OCI-LY7 (cell line): Measurements from ENCODE around the gene SELENOK. TPM values are rescaled to one million over a fixed set of nuclear protein-coding genes. Genes with fewer than 3 reads are reported as not detected.

Source experiments
- Bru-seq: library from RNA; stranded (reverse); fragments of 400-500 nt; gene quantifications from one replicate; lab custom pipeline; 2021; lab: Mats Ljungman, UMichigan
- BruChase-seq, 2 experiments: library from RNA; stranded (reverse); fragments of 400-500 nt; gene quantifications; one replicate each; lab custom pipeline; 2021; lab: Mats Ljungman, UMichigan
- BruUV-seq: library from RNA; stranded (reverse); fragments of 400-500 nt; replicated peaks from 2 replicates; lab custom pipeline; 2021; lab: Mats Ljungman, UMichigan
- CTCF ChIA-PET: fragments of 300-600 bp; sonication (Branson Sonifier 250); formaldehyde crosslinking; loops from one replicate; lab custom pipeline; 2022; ENCODE audit warnings: antibody characterized with exemption; ENCODE audit not compliant: unreplicated experiment; lab: Charles Lee
- POLR2A ChIA-PET: fragments of 300-600 bp; sonication (Branson Sonifier 250); formaldehyde crosslinking; loops from one replicate; lab custom pipeline; 2022; ENCODE audit warnings: antibody characterized with exemption; lab: Charles Lee
- DNase-seq: peaks from one replicate; pipeline ENCODE4 v3.0.0-alpha.2; 2015; ENCODE audit warnings: low spot score
- H2AFZ ChIP-seq: fragments of 200-600 bp; sonication (generic), shearing (Covaris generic); 2 replicates; pipeline ENCODE4 v1.6.1; 2014; ENCODE audit warnings: mild to moderate bottlenecking, antibody characterized with exemption, low read length, moderate library complexity
- H3K27ac ChIP-seq: fragments of 200-600 bp; sonication (generic); 2 replicates; pipeline ENCODE4 v1.5.1; 2014; ENCODE audit warnings: mixed run types, low read depth, mild to moderate bottlenecking, moderate library complexity, low read length, inconsistent platforms; ENCODE audit not compliant: poor library complexity, severe bottlenecking
- H3K36me3 ChIP-seq: fragments of 200-600 bp; sonication (generic); 2 replicates; pipeline ENCODE4 v1.6.1; 2014; ENCODE audit warnings: mild to moderate bottlenecking, antibody characterized with exemption, low read length, moderate library complexity, mixed read lengths; ENCODE audit not compliant: insufficient read depth
- H3K4me1 ChIP-seq: fragments of 200-600 bp; sonication (generic); 2 replicates; pipeline ENCODE4 v1.5.1; 2014; ENCODE audit warnings: mild to moderate bottlenecking, low read length; ENCODE audit not compliant: insufficient read depth, poor library complexity, severe bottlenecking
- H3K4me2 ChIP-seq: fragments of 200-600 bp; sonication (generic); 2 replicates; pipeline ENCODE4 v1.6.1; 2014; ENCODE audit warnings: mild to moderate bottlenecking, low read length
- H3K4me3 ChIP-seq: fragments of 200-600 bp; sonication (generic); 2 replicates; pipeline ENCODE4 v1.5.1; 2014; ENCODE audit warnings: mild to moderate bottlenecking, low read depth, low read length; ENCODE audit not compliant: poor library complexity, severe bottlenecking
- H3K79me2 ChIP-seq: fragments of 200-600 bp; sonication (generic); 2 replicates; pipeline ENCODE4 v1.6.1; 2016; ENCODE audit warnings: low read depth, mild to moderate bottlenecking, low read length, moderate library complexity, mixed read lengths; ENCODE audit not compliant: insufficient read depth
- H3K9me2 ChIP-seq: fragments of 200-600 bp; sonication (generic); 2 replicates; pipeline ENCODE4 v1.6.1; 2016; ENCODE audit warnings: mild to moderate bottlenecking, low read length, mixed read lengths; ENCODE audit not compliant: insufficient read depth
- H3K9me3 ChIP-seq: fragments of 200-600 bp; sonication (generic); 2 replicates; pipeline ENCODE4 v1.6.1; 2014; ENCODE audit warnings: mild to moderate bottlenecking, mixed run types, low read length, mixed read lengths
- H4K20me1 ChIP-seq: fragments of 200-600 bp; sonication (generic); 2 replicates; pipeline ENCODE4 v1.6.1; 2014; ENCODE audit warnings: mild to moderate bottlenecking, antibody characterized with exemption, low read length, moderate library complexity, mixed read lengths; ENCODE audit not compliant: insufficient read depth
- EZH2phosphoT487 ChIP-seq: fragments of 200-600 bp; sonication (generic); IDR thresholded peaks from 2 replicates; pipeline ENCODE4 v1.6.1; 2018; ENCODE audit warnings: low read depth, borderline replicate concordance, mild to moderate bottlenecking, mixed run types, antibody characterized with exemption, low read length, moderate library complexity, mixed read lengths
- intact Hi-C: fragments of 100-400 bp; cut with micrococcal nuclease; formaldehyde crosslinking; loops from one replicate; pipeline ENCODE4 v1.10.0; 2022; ENCODE audit not compliant: unreplicated experiment
- long read RNA-seq: library from polyadenylated mRNA; stranded (forward); transcript quantifications from one replicate; pipeline ENCODE4 v2.0.0, GENCODE V29; 2022
- total RNA-seq, 2 experiments: library from RNA; depleted of rRNA in 1 of 2; stranded (reverse); fragments of >200 nt in 1 of 2; shearing (Covaris generic) in 1 of 2; gene quantifications; 2 replicates each; pipeline ENCODE4 v1.2.3, GENCODE V29; 2014 to 2022
- TF ChIP-seq, protein P1 (sequence below): fragments of 200-600 bp; sonication (generic); conservative IDR thresholded peaks from 2 replicates; pipeline ENCODE4 v1.5.1; 2014; ENCODE audit warnings: mild to moderate bottlenecking, antibody characterized with exemption, low read length, moderate library complexity, mixed read lengths

Gene SELENOK
- total RNA-seq (2014; rRNA removed; shearing (Covaris generic)) (48.7 and 63.8 TPM in 2 replicates), total RNA-seq (2022) (33.8 and 36.7 TPM in 2 replicates), Bru-seq, nascent RNA (percentile 90 among the genes with signal in this experiment), BruChase-seq, experiment 1, labeled RNA remaining after a 6-hour chase (percentile 75 among the genes with signal in this experiment), BruChase-seq, experiment 2, labeled RNA remaining after a 2-hour chase (percentile 85 among the genes with signal in this experiment)
- long read RNA-seq, transcript SELENOK-204 (5 exons, 1,633 nt): major isoform, 129 of 130 reads
- long read RNA-seq, partial matches to known transcripts: 0 of 130 reads
- long read RNA-seq, other reads (novel, unspliced or antisense): 1 of 130 reads

DNA sequence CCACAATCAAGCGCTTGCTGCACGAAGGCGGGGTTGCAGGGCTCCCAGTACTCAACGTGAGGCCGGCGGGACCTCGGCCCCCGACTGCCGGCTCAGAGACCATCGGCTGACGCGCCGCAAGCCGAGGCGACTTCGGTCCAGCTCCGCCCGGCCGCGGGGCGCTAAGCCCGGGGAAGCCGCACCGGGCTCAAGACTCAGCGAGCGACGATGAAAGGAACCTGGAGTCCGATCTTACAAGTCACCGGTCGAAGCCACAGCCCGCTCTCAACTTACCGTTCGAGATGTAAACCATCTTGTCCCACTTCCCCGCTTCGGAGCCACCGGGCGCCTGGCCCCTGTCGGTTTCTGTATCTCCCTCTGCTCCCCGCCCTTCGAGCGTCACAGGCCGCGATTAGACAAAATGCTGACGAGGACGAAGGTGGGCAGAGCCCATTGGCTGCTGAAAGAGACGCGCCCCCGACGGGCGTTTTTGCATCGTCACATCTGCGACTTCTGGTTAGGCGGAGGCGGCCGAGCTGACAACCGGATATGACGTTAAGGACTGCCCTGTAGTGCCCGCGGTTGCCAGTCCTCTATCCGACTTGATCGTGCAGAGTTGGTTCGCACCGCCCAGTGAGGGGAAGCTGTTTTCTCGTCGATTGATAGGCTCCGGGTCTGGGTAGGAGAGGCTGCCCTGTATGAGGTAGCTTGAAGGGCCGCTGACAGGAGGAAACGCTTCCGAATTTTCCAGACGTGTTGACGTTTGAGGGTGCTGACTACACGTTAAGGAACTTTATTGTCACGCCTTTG is at the start of gene SELENOK:
Gene SELENOK, minus strand, starts transcription at position 363 of the 789 bp plus-strand sequence.
- Histone ChIP-seq H3K27ac (peak within 1 kb of the TSS; percentile 45), H4K20me1 (no peaks in the 10 kb centered on the region), H3K4me1 (peaks cover 21% of the 10 kb centered on the region), H3K4me2 (peak within 1 kb of the TSS; percentile 84), H2AFZ (peak within 1 kb of the TSS; percentile 94), H3K9me3 (no peaks in the 10 kb centered on the region), H3K36me3 (peaks cover 23% of the 10 kb centered on the region), H3K4me3 (peak within 1 kb of the TSS; percentile 92), H3K9me2 (no peaks in the 10 kb centered on the region), H3K79me2 (peaks cover 26% of the 10 kb centered on the region)
- intact Hi-C loops: loop anchor here (2.0 to 5.0 kb wide), 2 partner anchors 47 to 544 kb away; partner anchors contain the start of gene DCP1A
- BruUV-seq: no TSS peak
- DNase-seq: peak; percentile 99
- ChIA-PET POLR2A (interaction anchor here (0.7 to 2.6 kb wide), 4 partner anchors 9 to 642 kb away, joined by 3 to 15 read pairs (median 4); partner anchors contain the start of gene ACTR8), CTCF (no interaction called here)
- no peak for TF ChIP-seq EZH2phosphoT487
- TF ChIP-seq, protein P1, sequence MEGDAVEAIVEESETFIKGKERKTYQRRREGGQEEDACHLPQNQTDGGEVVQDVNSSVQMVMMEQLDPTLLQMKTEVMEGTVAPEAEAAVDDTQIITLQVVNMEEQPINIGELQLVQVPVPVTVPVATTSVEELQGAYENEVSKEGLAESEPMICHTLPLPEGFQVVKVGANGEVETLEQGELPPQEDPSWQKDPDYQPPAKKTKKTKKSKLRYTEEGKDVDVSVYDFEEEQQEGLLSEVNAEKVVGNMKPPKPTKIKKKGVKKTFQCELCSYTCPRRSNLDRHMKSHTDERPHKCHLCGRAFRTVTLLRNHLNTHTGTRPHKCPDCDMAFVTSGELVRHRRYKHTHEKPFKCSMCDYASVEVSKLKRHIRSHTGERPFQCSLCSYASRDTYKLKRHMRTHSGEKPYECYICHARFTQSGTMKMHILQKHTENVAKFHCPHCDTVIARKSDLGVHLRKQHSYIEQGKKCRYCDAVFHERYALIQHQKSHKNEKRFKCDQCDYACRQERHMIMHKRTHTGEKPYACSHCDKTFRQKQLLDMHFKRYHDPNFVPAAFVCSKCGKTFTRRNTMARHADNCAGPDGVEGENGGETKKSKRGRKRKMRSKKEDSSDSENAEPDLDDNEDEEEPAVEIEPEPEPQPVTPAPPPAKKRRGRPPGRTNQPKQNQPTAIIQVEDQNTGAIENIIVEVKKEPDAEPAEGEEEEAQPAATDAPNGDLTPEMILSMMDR: no peak

- intact Hi-C loops: no loop called here
- H3K9me2 ChIP-seq: no peaks in the 10 kb centered on the region
- TF ChIP-seq EZH2phosphoT487: no peak
- TF ChIP-seq, protein P1: no peak
- BruUV-seq: no TSS peak
- H4K20me1 ChIP-seq: no peaks in the 10 kb centered on the region
- H3K4me3 ChIP-seq: no peak overlapping the region
- no peaks in the 10 kb centered on the region for H3K36me3 ChIP-seq
- ChIA-PET CTCF (no interaction called here), POLR2A (no interaction called here)
- H3K4me2 ChIP-seq: no peak overlapping the region
- no peak overlapping the region for H3K27ac ChIP-seq
- no peaks in the 10 kb centered on the region for H3K79me2 ChIP-seq
- H2AFZ ChIP-seq: no peak overlapping the region
- no peak for DNase-seq
- H3K4me1 ChIP-seq: no peaks in the 10 kb centered on the region
- H3K9me3 ChIP-seq: no peaks in the 10 kb centered on the region
These were observed 49.5 kb upstream of the SELENOK start for GRCh38 chr3:53941184-53941583.
